H9 (cell line): ENCODE measurements around the gene SIL1. TPM values are rescaled to one million over a fixed set of nuclear protein-coding genes. Genes with fewer than 3 reads are reported as not detected.

ENCODE experiments used
- DNase-seq: peaks from one replicate; pipeline ENCODE4 v3.0.0-alpha.2; 2017
- H2AFZ ChIP-seq: one replicate; pipeline ENCODE4 v1.6.1; 2013; ENCODE audit warnings: mild to moderate bottlenecking, low read length, control low read depth, moderate library complexity
- H2AK5ac ChIP-seq: 2 replicates; pipeline ENCODE4 v1.6.1; 2013; ENCODE audit warnings: low read length, control low read depth, mixed read lengths; ENCODE audit not compliant: insufficient read length
- H2BK120ac ChIP-seq: one replicate; pipeline ENCODE4 v1.6.1; 2013; ENCODE audit warnings: low read depth, mild to moderate bottlenecking, low read length, control low read depth, inconsistent platforms; ENCODE audit not compliant: poor library complexity, severe bottlenecking
- H2BK12ac ChIP-seq: 2 replicates; pipeline ENCODE4 v1.6.1; 2013; ENCODE audit warnings: low read length, control low read depth, mixed read lengths, low read depth; ENCODE audit not compliant: insufficient read length
- H2BK15ac ChIP-seq: 2 replicates; pipeline ENCODE4 v1.6.1; 2013; ENCODE audit warnings: low read depth, low read length, control low read depth
- H2BK20ac ChIP-seq: one replicate; pipeline ENCODE4 v1.6.1; 2013; ENCODE audit warnings: low read depth, mild to moderate bottlenecking, low read length, control low read depth, inconsistent platforms; ENCODE audit not compliant: poor library complexity, severe bottlenecking
- H2BK5ac ChIP-seq: 2 replicates; pipeline ENCODE4 v1.6.1; 2013; ENCODE audit warnings: low read length, control low read depth, mixed read lengths; ENCODE audit not compliant: insufficient read length
- H3K14ac ChIP-seq: 2 replicates; pipeline ENCODE4 v1.6.1; 2013; ENCODE audit warnings: low read length, control low read depth; ENCODE audit not compliant: insufficient read depth
- H3K18ac ChIP-seq: 2 replicates; pipeline ENCODE4 v1.6.1; 2013; ENCODE audit warnings: low read depth, mild to moderate bottlenecking, mixed read lengths, low read length, control low read depth; ENCODE audit not compliant: insufficient read length
- H3K23ac ChIP-seq: 2 replicates; pipeline ENCODE4 v1.6.1; 2013; ENCODE audit warnings: low read length, control low read depth, mixed read lengths, low read depth; ENCODE audit not compliant: insufficient read length
- H3K23me2 ChIP-seq: 2 replicates; pipeline ENCODE4 v1.6.1; 2013; ENCODE audit warnings: low read depth, mild to moderate bottlenecking, mixed read lengths, low read length, control low read depth; ENCODE audit not compliant: insufficient read length, poor library complexity, severe bottlenecking
- H3K27ac ChIP-seq: 2 replicates; pipeline ENCODE4 v1.5.1; 2013; ENCODE audit warnings: low read length, control low read depth, mixed read lengths, low read depth; ENCODE audit not compliant: insufficient read length
- H3K27me3 ChIP-seq: 2 replicates; pipeline ENCODE4 v1.6.1; 2013; ENCODE audit warnings: low read length, control low read depth, inconsistent platforms; ENCODE audit not compliant: insufficient read depth
- H3K4ac ChIP-seq: 2 replicates; pipeline ENCODE4 v1.6.1; 2013; ENCODE audit warnings: low read depth, mild to moderate bottlenecking, control low read depth, inconsistent platforms, low read length, moderate library complexity
- H3K4me1 ChIP-seq: 2 replicates; pipeline ENCODE4 v1.6.1; 2013; ENCODE audit warnings: low read length, control low read depth, inconsistent platforms; ENCODE audit not compliant: insufficient read depth
- H3K4me2 ChIP-seq: 2 replicates; pipeline ENCODE4 v1.6.1; 2013; ENCODE audit warnings: low read length, control low read depth, mixed read lengths; ENCODE audit not compliant: insufficient read length, insufficient read depth
- H3K56ac ChIP-seq: 2 replicates; pipeline ENCODE4 v1.6.1; 2013; ENCODE audit warnings: low read depth, mild to moderate bottlenecking, mixed read lengths, low read length, control low read depth; ENCODE audit not compliant: insufficient read length
- H3K79me1 ChIP-seq: 2 replicates; pipeline ENCODE4 v1.6.1; 2013; ENCODE audit warnings: low read depth, mild to moderate bottlenecking, moderate library complexity, low read length, control low read depth, inconsistent platforms; ENCODE audit not compliant: insufficient read depth, poor library complexity, severe bottlenecking
- H3K79me2 ChIP-seq: 2 replicates; pipeline ENCODE4 v1.6.1; 2013; ENCODE audit warnings: low read length, control low read depth, inconsistent platforms; ENCODE audit not compliant: insufficient read depth
- H3K9ac ChIP-seq: 2 replicates; pipeline ENCODE4 v1.6.1; 2013; ENCODE audit warnings: low read length, control low read depth, mixed read lengths; ENCODE audit not compliant: insufficient read length; ENCODE audit errors: extremely low read depth
- H3K9me3 ChIP-seq: one replicate; pipeline ENCODE4 v1.6.1; 2013; ENCODE audit warnings: low read depth, low read length, inconsistent platforms; ENCODE audit not compliant: control insufficient read depth
- H3T11ph ChIP-seq: one replicate; pipeline ENCODE4 v1.6.1; 2013; ENCODE audit warnings: mild to moderate bottlenecking, low read length, control low read depth, inconsistent platforms
- H4K20me1 ChIP-seq: one replicate; pipeline ENCODE4 v1.6.1; 2013; ENCODE audit not compliant: control insufficient read depth, insufficient read length, insufficient read depth
- H4K5ac ChIP-seq: 2 replicates; pipeline ENCODE4 v1.6.1; 2013; ENCODE audit warnings: low read depth, mild to moderate bottlenecking, mixed read lengths, low read length, control low read depth; ENCODE audit not compliant: insufficient read length
- H4K8ac ChIP-seq: replicated peaks from 2 replicates; pipeline ENCODE4 v1.6.1; 2013; ENCODE audit warnings: low read length, control low read depth, mixed read lengths, low read depth; ENCODE audit not compliant: insufficient read length
- H4K91ac ChIP-seq: 2 replicates; pipeline ENCODE4 v1.6.1; 2013; ENCODE audit warnings: low read depth, mild to moderate bottlenecking, moderate library complexity, mixed read lengths, low read length, control low read depth; ENCODE audit not compliant: insufficient read length
- H3K27ac Mint-ChIP-seq, 3 experiments: 2 replicates in 2 of 3; 3 replicates in 1 of 3; pipeline ENCODE4 v1.8.0; 2020 to 2021; ENCODE audit warnings: mixed read lengths in 3 of 3, mild to moderate bottlenecking in 1 of 3, moderate library complexity in 1 of 3
- H3K27me3 Mint-ChIP-seq: 2 replicates; pipeline ENCODE4 v1.8.0; 2021; ENCODE audit warnings: low read depth, mild to moderate bottlenecking, moderate library complexity, mixed read lengths
- H3K36me3 Mint-ChIP-seq, 3 experiments: 2 replicates in 2 of 3; 3 replicates in 1 of 3; pipeline ENCODE4 v1.8.0; 2020 to 2021; ENCODE audit warnings: low read depth in 3 of 3, mixed read lengths in 3 of 3; ENCODE audit not compliant: insufficient read depth in 1 of 3
- H3K4me1 Mint-ChIP-seq, 2 experiments: 2 replicates each; pipeline ENCODE4 v1.8.0; 2020; ENCODE audit warnings: mixed read lengths in 2 of 2
- H3K4me3 Mint-ChIP-seq, 2 experiments: 2 replicates in 1 of 2; 3 replicates in 1 of 2; pipeline ENCODE4 v1.8.0; 2020 to 2021; ENCODE audit warnings: mild to moderate bottlenecking in 2 of 2, mixed read lengths in 2 of 2, moderate library complexity in 1 of 2
- H3K9me3 Mint-ChIP-seq, 2 experiments: 2 replicates in 1 of 2; 3 replicates in 1 of 2; pipeline ENCODE4 v1.8.0; 2020; ENCODE audit warnings: mild to moderate bottlenecking in 2 of 2, mixed read lengths in 2 of 2, moderate library complexity in 1 of 2
- CTCF ChIP-seq: fragments of 200-600 bp; sonication (generic); conservative IDR thresholded peaks from 3 replicates; pipeline ENCODE4 v1.8.0; 2021; ENCODE audit warnings: antibody characterized with exemption, mild to moderate bottlenecking
- WGBS: extraction: QIAGEN DNeasy Blood & Tissue Kit; methylation state at CpG from one replicate; pipeline ENCODE4 v1.1.7; 2013; ENCODE audit warnings: missing lambda C conversion rate, low lambda C conversion rate, mixed read lengths; ENCODE audit not compliant: insufficient read length; ENCODE audit errors: extremely low coverage; 5-methylcytosine and 5-hydroxymethylcytosine counted together
- total RNA-seq: library from RNA; stranded (reverse); gene quantifications from 2 replicates; pipeline ENCODE4 v1.2.1, GENCODE V29; 2021

The SIL1 gene
- total RNA-seq, 1 experiment from 2014 or later, result 10.6 TPM

GRCh38 chr5:139214646-139215045, 16.5 kb upstream of the SIL1 start:
- no peak overlapping the region for H2BK120ac ChIP-seq
- H3K9me3 Mint-ChIP-seq, result peaks cover 21 to 22% of the 10 kb centered on the region in 2 experiments
- no CpG with 5 or more reads among the region's 2 CpGs for WGBS
- no peaks in the 10 kb centered on the region for H4K20me1 ChIP-seq
- H3K27me3 ChIP-seq, result no peaks in the 10 kb centered on the region
- H3K14ac ChIP-seq, result no peak overlapping the region
- no peaks in the 10 kb centered on the region for H3K9me3 ChIP-seq
- no peak overlapping the region for H3K56ac ChIP-seq
- H3K36me3 Mint-ChIP-seq, result peaks cover 2 to 13% (median 5%) of the 10 kb centered on the region in 3 experiments; a peak in 5 of 7 replicates
- no peaks in the 10 kb centered on the region for H3K79me1 ChIP-seq
- no peak overlapping the region for H3T11ph ChIP-seq
- H2BK5ac ChIP-seq, result no peak overlapping the region
- no peak overlapping the region for H3K4ac ChIP-seq
- H3K27me3 Mint-ChIP-seq, result no peaks in the 10 kb centered on the region; the same call in 1 of the 2 replicates
- no peak overlapping the region for H3K4me2 ChIP-seq
- H3K23me2 ChIP-seq, result no peaks in the 10 kb centered on the region
- no peaks in the 10 kb centered on the region for H3K79me2 ChIP-seq
- H3K4me1 ChIP-seq, result peaks cover 8% of the 10 kb centered on the region; the same call in 1 of the 2 replicates
- H4K8ac ChIP-seq, result no peak overlapping the region
- DNase-seq, result no peak
- no peak overlapping the region for H2BK15ac ChIP-seq
- H2BK12ac ChIP-seq, result no peak overlapping the region
- no peak overlapping the region for H3K18ac ChIP-seq
- no peak overlapping the region for H3K9ac ChIP-seq
- no peak for TF ChIP-seq CTCF
- no peak overlapping the region for H3K4me3 Mint-ChIP-seq
- no peak overlapping the region; a peak in 1 of 7 replicates for H3K27ac Mint-ChIP-seq
- H3K23ac ChIP-seq, result no peak overlapping the region
- no peak overlapping the region for H2AFZ ChIP-seq
- H3K4me1 Mint-ChIP-seq, result peaks cover 17 to 18% of the 10 kb centered on the region in 2 experiments
- H4K5ac ChIP-seq, result no peak overlapping the region
- no peak overlapping the region for H4K91ac ChIP-seq
- no peak overlapping the region for H2AK5ac ChIP-seq
- no peak overlapping the region for H2BK20ac ChIP-seq
- H3K27ac ChIP-seq, result no peak overlapping the region
